GM18873 (cell line): ENCODE measurements around the gene FKBP2.
"Not testable (repeated sequence)": the region's sequence is repeated elsewhere in the genome, so short reads cannot be mapped to it uniquely, and the experiment has no call there.

Source experiments
- ATAC-seq: cut with Tn5 transposase; IDR thresholded peaks from one replicate; pipeline ENCODE4 v1.9.1; 2021; ENCODE audit warnings: mild to moderate bottlenecking, moderate library complexity, moderate number of reproducible peaks; ENCODE audit not compliant: unreplicated experiment, low FRiP score

The FKBP2 gene

GRCh38 chr11:64232182-64232966, 8.5 kb upstream of the FKBP2 start:
- ATAC-seq: no peak

DNA sequence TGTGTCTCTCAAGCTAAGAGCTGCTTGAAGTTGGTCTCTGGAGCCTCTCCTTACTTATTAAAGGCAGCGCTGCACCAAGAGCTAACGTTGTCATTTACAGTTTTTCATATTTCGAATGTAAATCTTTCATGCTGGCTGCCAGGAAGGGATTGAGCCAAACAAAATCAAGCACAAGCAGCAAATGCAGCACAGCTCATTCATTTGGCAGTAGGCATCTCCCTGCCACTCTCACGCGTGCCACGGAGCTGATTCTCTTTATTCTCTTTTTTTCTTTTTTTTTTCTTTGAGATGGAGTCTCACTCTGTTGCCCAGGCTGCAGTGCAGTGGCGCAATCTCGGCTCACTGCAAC, 8.0 kb upstream of the FKBP2 start:
- ATAC-seq: no peak

- no peak for ATAC-seq
Observed at GRCh38 chr11:64233913-64234586, 6.8 kb upstream of the FKBP2 start, which contains the start of gene VEGFB. Gene VEGFB (plus strand): TSS chr11:64234584. CDS start chr11:64234834, 250 bp downstream.

- ATAC-seq: no peak
Observed at GRCh38 chr11:64234647-64235379, 6.1 kb upstream of the FKBP2 start.

GRCh38 chr11:64235437-64236161, 5.3 kb upstream of the FKBP2 start:
- ATAC-seq: no peak

DNA sequence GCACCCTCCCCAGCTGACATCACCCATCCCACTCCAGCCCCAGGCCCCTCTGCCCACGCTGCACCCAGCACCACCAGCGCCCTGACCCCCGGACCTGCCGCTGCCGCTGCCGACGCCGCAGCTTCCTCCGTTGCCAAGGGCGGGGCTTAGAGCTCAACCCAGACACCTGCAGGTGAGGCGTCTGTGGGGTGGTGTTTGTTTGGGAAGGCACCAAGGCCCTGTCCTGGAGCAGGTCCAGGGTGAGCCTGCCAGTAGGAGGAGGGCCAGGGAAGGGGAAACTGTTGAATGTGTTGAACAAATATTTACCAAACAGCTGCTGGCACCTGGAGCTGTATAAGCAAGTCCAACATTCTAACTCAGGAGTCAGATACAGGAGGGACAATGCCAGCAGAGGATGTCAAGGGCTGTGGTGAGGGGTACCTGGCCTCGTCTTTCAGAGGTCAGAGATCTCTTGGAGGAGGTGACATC, 3.4 kb upstream of the FKBP2 start:
- no peak for ATAC-seq

GRCh38 chr11:64238076-64238475, 2.8 kb upstream of the FKBP2 start:
- ATAC-seq: no peak

DNA sequence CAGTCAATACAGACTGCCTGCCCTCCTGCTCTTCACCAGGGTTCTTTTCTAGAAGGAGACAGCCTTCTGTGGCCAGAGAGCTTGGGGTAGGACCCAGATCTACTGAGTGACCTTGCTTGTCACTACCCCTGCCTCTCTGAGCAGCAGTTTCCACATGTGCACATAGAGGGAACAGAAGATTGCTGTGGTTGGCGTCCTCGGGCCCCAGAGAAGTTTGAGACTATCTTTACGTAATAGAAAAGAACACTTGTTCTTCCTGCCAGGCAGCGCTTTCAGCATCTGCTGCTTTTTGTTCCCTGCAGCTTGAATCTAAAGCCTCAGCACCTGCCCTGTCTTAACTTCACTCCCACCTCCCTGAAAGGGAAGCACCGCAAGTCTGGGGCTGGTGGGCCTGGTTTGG, 1.9 kb upstream of the FKBP2 start:
- ATAC-seq: no peak

DNA sequence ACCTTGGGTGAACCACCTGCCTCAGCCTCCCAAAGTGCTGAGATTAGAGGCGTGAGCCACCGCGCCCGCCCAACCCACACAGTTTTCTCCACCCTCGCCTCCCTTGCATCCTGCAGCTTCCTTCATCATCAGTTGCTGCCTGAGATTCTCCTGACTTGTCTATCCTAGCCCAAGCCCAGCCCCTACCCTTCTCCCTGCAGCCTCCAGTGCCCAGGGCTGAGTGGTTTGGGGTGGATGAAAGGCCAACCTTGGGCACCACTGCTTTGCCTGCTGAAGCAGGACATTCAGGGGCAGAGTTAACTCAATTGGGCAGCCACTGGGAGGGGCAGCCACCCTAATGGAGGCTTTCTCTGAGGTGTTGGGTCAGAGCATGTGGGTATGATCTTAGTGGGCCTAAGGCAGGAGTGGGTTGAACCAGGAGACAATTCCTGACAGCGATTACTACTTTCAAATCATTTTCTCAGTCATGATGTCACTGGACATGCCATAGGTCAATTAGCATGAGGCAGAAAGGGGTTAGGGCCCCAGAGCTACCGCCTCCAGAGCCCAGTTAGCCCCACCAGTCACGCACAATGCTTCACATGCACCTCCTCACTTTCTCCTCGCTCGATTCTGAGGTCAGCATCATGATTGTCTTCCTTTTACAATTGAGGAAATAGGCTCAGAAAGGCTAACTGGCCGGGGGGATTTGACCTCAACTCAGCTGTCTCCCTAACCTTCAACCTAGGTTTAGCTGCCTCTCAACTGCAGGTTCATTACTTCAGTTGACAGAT, 1.0 kb upstream of the FKBP2 start:
- no peak for ATAC-seq

GRCh38 chr11:64241241-64241490, 271 bp downstream of the FKBP2 start:
- ATAC-seq: no peak

- peak; percentile 49 for ATAC-seq
Observed at GRCh38 chr11:64241491-64242374, 838 bp downstream of the FKBP2 start.

GRCh38 chr11:64243236-64243854, 2.5 kb downstream of the FKBP2 start:
- ATAC-seq: no peak

DNA sequence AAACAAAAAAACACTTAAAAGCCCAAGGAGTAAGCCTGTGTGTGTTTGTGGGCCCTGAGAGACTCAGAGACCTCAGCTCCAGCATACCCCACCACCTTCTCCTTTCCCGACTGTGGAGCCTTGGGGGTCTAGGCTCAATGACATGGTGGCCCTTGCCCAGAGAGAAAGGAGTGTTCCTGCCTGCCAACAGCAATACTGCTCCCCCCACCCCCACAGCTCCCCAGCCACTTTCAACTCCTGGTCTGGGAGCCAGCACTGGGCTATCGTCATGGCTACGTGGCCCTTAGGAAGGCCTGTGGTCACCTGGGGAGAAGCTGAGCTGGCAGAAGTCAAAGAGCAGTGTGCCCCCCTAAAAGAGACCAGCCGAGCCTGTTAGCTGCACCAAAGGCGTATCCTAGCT, 3.2 kb downstream of the FKBP2 start:
- ATAC-seq: no peak

GRCh38 chr11:64244966-64245365, 4.1 kb downstream of the FKBP2 start:
- no peak for ATAC-seq

DNA sequence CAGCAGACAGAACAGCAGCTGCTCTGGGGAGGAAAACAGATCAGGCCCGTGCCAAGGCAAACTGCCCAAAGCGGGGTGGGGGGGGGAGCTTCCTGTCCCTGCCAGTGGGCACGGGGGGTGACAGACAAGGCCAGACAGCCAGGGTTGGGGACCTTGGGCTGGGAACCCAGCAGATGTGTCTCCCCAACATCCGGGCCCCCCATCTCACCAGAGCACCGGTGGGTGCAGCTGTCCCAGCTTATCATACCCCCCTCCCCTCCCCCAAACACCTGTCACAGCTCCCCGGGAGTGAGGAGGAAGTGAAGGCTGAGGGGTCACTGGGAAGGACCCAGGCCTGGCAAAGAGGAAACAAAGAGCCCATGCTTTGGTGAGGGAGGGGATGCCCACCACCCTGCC, 4.5 kb downstream of the FKBP2 start:
- no peak for ATAC-seq

DNA sequence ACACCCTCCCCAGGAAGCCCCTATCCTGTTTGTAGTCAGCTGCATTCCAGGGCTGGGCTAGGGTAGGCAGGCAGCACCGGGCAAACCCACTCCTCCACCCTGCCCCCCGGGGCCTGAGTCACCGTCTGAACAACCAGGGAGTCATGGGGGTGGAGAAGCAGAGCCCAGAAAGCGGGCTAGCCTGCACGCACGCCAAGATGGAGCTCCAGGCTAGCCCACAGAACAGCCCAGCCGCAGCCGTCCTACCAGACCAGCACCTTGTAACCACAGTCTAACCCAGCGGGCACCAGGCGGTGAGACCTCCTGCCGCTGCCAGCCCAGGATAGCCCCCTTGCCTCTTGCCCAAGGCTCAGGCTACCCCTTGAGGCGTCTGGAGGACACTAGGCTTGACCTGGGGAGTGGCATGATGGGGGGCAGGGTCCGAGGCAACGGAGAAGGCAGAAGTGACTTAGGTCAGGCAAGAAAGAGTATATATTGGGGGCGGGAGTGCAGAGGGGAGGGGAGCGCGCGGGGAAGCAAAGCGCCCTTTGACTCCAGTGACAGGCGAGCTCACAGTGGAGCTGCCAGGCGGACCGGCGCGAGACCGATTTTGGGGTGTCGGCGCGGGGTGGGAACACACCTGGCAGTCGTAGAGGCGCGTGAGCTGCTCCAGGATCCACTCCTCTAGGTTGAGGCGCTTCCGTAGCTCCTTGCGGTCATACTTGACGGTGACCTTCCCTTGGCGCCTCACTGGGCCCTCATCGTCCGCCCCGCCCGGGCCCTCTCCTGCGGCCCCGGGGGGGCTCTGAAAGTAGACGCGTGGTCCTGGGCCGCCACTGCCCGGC, 5.1 kb downstream of the FKBP2 start:
- no peak for ATAC-seq

GRCh38 chr11:64246621-64246870, 5.7 kb downstream of the FKBP2 start:
- not testable (repeated sequence) for ATAC-seq
